NCI-H82 treated with DMSO at 0.1 percent for 48 hours (cell line): Measurements from ENCODE around the gene EPHA4.

Source experiments
- DNase-seq: peaks from one replicate; lab custom pipeline; 2025; ENCODE audit not compliant: unreplicated experiment; lab: John Stamatoyannopoulos, UW

The EPHA4 gene

GRCh38 chr2:221478485-221478863 is 93.6 kb downstream of the EPHA4 start:
- no peak for DNase-seq

DNA sequence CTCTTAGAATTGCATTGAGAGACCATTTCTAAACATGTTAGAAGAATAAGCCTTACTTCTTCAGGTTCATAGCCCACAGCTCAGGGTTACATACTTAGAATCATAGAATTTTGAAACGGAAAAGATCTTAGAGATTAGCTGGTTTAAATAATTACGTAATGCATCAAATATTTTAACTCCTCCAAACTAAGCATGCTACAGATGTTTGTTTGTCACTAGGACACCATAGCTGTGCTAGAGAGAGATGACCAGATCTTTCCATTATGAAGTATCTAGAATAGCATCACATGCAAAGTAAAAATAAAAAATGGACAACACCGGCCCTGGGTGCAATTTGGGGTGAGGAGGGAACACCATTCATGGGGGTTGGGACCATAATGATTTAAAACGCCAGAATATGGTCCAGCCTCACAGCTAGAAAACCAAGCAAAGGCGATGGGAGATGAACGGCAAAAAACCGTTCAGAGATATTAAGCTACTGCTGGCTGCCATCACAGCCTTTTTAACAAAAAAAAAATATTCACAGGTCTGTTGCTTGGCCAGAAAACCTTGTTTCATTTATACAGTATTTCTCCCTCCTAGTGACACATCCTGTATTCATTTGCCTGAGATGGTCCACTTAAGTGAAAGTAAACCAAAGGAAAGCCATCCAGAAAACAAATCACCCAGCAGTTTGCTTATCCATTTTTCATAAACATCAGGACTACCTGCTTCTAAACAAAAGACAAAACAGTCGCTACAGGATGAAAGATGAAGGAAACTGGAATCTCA is 94.2 kb downstream of the EPHA4 start:
- DNase-seq = no peak

DNA sequence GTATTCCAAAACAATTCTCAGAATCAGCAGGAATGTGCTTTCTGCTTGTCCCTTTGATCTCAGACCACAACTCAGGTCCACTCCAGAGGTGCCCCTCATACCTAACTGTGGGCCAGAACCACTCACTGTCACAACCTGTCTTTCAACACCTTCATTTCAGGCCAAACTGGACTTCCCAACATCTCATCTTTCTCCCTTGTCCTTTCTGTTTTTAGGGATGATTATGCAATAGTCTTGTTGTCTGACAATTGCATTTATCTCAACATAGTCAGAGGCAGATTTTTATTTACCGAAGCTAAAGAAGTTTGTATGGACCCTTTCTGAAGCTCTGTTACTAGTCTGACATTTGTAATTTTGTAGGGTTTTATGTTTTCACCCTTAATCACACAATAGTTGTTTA is 95.9 kb downstream of the EPHA4 start:
- no peak for DNase-seq

GRCh38 chr2:221473451-221473850 is 98.7 kb downstream of the EPHA4 start:
- no peak for DNase-seq

GRCh38 chr2:221468317-221468716 is 103.8 kb downstream of the EPHA4 start:
- DNase-seq = no peak

DNA sequence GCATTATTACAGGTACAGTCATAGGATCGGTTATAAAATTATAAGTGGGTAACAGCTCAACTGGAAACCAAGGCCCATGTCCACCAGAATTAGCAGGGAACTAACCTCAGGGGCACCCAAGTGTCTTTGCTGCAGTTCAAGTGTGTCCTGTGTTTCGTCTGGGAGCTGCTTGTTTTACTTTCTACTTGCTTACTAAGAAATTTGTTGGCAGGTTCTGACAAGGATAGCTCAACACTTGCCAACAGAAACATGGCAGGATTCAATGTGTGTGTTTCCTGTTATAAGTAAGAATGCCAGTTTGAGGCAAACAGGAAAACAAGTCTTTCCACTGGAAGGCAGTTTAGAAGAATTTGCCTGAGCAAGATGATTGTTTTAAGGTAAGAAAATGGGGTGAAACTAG is 104.5 kb downstream of the EPHA4 start:
- DNase-seq = no peak

GRCh38 chr2:221466744-221467143 is 105.4 kb downstream of the EPHA4 start:
- DNase-seq = no peak

DNA sequence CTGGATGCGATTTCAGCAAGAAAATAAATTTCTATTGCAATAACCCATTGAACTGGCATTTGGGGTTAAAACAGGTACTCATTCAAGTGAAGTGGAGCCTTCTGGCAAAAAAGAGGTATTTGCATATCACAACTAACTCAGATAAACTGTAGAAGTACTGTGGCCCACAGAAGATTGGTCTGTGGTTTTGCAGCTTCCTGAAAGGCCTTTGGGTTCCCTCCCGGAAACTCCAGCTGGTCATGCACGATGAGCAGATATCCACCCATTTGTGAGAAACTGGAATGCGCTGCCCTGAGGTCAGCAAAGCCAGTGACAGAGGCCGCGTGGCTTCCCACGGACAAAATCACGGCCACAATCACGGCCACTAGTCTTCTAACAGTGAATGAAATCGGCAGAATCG is 106.3 kb downstream of the EPHA4 start:
- DNase-seq = no peak

DNA sequence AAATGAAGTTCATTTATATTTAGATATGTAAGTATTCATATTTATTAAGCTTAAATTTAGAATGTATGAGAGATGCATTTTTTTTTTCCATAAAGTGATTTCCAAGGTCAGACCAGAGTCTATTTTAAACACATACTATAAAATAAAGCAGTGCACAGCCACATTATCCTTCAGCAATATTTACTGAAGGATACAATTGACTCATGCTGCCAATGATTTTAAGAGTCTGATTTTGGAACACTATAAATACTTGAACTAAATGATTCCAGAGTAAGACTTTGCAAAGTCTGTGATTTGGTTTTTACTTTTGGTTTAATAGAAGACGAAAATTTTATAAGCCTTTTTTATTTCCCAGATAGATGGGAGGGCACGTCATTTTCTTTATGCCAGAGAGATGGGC is 107.1 kb downstream of the EPHA4 start:
- DNase-seq = no peak

DNA sequence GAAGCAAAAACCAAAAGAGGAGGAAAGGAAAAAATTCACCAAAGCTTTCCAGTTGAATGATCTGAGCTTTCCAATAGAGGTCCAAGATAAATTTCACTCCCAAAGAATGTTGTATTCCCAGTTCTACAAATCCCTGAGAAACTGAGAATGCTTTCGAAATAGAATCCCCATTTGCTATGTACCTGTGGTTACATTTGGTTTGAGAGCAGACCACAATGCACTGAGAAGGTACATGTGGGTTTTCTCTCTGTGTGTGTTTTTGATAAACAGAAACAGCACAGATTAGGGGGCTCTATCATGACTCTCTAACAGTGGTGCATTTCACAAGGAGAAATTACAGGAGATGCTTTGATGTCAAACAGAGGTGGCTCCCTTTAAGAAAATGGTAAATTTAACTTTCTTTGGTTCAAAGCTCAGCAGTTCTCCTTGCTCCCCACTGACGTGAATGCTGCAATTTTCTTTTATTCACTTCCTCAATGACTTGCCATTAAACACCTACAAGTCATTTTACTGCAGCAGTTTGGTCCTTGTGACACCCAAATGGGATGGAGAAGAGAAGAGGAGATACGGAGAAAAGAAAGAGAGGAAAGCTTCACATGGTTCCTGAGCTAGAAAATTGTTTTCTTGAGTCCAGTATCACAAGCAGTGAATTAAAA is 108.7 kb downstream of the EPHA4 start:
- no peak for DNase-seq

- DNase-seq = no peak
These were observed 110.2 kb downstream of the EPHA4 start for GRCh38 chr2:221461901-221462300.

DNA sequence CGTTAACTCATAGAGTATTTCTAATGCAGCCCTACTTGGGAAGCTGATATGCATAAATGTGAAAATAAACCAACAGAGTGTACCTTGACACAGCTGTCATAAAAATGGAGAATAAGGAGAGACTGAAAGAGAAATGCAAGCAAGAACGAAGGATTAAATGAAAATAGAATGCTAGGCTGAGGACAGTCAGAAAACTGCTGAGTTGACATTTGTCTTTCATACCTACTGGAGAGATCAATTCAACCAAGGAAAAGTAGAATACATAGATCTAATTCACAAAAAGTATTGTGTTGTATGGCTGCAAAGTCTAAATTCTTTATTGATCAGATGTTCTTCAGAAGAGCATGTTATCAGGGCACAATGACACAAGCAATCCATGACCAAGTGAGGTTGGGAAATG is 112.0 kb downstream of the EPHA4 start:
- no peak for DNase-seq

DNA sequence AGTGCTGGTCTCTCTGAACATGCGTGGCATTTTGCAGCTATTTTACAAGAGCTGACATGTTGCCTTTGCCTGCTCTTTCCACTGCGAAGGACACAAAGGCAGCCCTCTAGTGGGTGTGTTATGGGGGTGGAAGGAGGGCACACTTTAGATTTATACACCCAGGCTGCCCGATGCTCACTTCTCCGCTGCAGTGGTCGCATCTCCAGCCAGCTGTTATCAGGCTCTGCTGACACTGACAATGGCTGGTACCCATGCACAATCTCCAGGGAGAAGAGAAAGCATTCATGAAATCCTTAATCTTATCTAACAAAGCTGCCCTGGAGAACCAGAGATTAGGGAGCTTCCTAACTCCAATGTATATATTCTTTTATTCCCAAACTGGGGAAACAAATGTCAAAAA is 113.5 kb downstream of the EPHA4 start:
- DNase-seq = no peak

GRCh38 chr2:221455214-221455613 is 116.9 kb downstream of the EPHA4 start:
- peak; percentile 70 for DNase-seq

DNA sequence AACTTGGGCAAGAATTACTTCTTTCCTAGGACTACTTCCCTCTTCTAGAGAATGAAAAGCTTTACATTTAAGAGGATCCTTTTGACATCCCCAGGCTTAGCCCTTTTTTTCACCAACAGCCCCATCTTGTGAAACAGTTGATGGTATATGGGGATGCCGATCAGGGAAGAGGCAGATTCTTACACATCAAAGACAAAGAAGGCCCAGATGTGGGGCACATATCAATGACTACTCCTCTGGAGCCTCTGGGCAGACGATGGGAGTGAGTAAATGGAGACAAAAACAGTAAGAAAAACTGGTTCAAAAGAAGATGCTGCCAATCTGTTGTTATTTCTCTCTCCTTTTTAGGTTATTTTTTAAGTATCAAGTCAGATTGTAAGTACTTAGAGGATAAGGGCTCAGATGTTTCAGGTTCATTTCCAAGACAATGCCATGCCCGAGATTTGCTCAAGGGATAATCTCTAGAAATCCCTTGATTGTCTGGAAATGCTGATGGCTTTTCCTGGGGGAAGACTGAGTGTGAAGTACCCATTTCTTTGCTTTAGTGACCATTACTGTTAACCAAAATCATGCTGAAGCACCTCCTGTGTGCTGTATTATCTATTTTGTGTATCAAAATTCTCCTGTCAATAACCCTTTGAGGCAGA is 117.5 kb downstream of the EPHA4 start:
- DNase-seq = peak; percentile 77

DNA sequence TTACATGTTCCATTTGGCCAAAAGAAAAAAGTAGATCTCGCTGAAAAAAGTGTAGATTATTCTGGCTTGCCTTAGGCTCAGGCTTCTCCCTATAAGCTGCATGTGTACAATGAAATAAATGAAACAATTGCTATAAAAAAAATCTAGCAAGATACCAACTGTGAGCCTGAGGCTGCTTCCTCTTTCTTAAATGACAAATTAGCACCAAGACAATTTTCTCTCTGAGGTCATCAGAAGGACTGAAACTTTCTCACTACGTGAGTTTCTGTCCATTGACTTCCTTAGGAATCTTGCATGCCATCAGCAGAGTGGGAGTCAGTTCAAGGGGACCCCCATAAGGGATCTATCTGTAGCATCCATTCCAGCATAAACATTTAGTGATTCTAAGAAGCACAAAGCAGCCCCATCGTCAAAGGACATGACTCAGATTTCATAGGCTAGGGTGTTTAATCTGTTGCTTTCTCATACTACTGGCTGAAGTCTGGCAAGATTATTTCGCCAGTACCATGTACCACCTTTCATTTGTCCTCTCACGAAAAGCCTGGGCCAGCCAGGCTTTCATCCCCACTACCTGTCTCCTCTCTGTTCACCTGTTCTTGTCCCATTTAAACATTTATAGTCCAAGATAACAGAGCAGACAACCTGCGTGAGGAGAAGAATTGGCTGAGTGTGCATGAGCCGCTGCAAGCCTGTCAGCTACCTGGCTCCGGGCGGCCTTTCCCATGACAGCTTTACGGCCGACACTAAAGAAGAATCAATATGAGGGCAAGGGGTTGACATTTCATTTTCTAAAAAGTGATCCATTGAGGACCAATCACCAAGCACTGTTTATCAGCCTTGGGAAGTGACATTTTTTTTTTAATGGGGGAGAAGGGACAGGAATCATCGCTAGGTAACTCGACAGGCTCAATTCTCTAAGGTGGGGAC is 120.0 kb downstream of the EPHA4 start:
- DNase-seq = no peak

GRCh38 chr2:221450280-221450679 is 121.8 kb downstream of the EPHA4 start:
- no peak for DNase-seq

- no peak for DNase-seq
These were observed 122.7 kb downstream of the EPHA4 start for GRCh38 chr2:221449406-221449805.

GRCh38 chr2:221448844-221449390 is 123.2 kb downstream of the EPHA4 start:
- DNase-seq = no peak

DNA sequence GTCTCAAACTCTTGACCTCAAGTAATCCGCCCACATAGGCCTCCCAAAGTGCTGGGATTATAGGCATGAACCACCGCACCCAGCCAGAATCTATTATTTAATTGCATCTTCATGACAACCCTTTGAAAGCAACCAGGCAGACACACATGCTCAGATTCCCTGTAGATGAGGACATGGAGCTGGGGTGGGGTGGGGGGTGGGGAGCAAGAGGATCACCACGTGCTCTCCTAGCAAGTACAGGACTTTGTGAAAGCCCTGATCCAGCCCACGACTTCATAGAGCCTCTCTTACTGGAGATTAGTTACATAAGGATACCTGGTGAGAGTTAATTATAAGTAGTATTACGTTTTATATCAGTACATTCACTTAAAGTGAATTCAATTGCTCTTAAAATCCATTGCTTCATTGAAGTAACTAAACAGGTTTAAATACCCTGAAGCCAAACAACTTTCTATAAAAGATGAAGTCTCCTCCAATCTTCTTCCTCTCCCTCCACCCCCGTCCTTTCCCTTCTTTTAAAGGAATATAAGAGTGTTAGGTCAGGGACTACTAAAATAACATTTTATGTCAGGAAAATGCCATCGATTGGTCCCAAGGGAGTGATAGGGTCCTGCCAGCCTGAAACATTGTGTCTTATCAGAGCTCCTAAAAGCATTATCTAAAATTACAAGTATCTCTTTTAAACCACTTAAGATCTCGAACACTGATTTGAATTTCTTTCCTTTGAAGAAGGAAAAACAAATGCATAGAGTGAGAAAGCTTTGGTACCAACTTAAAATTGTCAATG is 123.9 kb downstream of the EPHA4 start:
- DNase-seq = peak; percentile 40
